GM19240 (cell line): Measurements from ENCODE around the gene BAIAP2L1.

Experiments
- DNase-seq: peaks from one replicate; pipeline ENCODE4 v3.0.0; 2011; ENCODE audit warnings: low spot score; ENCODE audit not compliant: insufficient read length

Gene BAIAP2L1

GRCh38 chr7:98359395-98359794 is 41.5 kb downstream of the BAIAP2L1 start:
- no peak for DNase-seq

- DNase-seq, result no peak
These were observed 42.2 kb downstream of the BAIAP2L1 start for GRCh38 chr7:98358706-98359105.

- DNase-seq, result no peak
These were observed 43.1 kb downstream of the BAIAP2L1 start for GRCh38 chr7:98357751-98358161.

GRCh38 chr7:98355250-98355538 is 45.7 kb downstream of the BAIAP2L1 start:
- DNase-seq, result no peak

- DNase-seq, result no peak
These were observed 46.2 kb downstream of the BAIAP2L1 start for GRCh38 chr7:98354511-98355249.

- no peak for DNase-seq
These were observed 46.8 kb downstream of the BAIAP2L1 start for GRCh38 chr7:98354052-98354451.

- DNase-seq, result no peak
These were observed 48.3 kb downstream of the BAIAP2L1 start for GRCh38 chr7:98352621-98353020.

- DNase-seq, result no peak
These were observed 49.8 kb downstream of the BAIAP2L1 start for GRCh38 chr7:98351136-98351535.

- no peak for DNase-seq
These were observed 52.0 kb downstream of the BAIAP2L1 start for GRCh38 chr7:98348726-98349474.

- DNase-seq, result no peak
These were observed 54.3 kb downstream of the BAIAP2L1 start for GRCh38 chr7:98346515-98347069.

- no peak for DNase-seq
These were observed 59.8 kb downstream of the BAIAP2L1 start for GRCh38 chr7:98341106-98341505.

- no peak for DNase-seq
These were observed 61.8 kb downstream of the BAIAP2L1 start for GRCh38 chr7:98339043-98339442.

- no peak for DNase-seq
These were observed 62.4 kb downstream of the BAIAP2L1 start for GRCh38 chr7:98338441-98338840.

GRCh38 chr7:98335411-98335977 is 65.4 kb downstream of the BAIAP2L1 start:
- no peak for DNase-seq

GRCh38 chr7:98334081-98334480 is 66.8 kb downstream of the BAIAP2L1 start:
- no peak for DNase-seq

GRCh38 chr7:98330926-98331529 is 69.9 kb downstream of the BAIAP2L1 start:
- no peak for DNase-seq

GRCh38 chr7:98329791-98330373 is 71.0 kb downstream of the BAIAP2L1 start:
- DNase-seq, result no peak

GRCh38 chr7:98329100-98329790 is 71.6 kb downstream of the BAIAP2L1 start:
- DNase-seq, result no peak

- no peak for DNase-seq
These were observed 76.1 kb downstream of the BAIAP2L1 start for GRCh38 chr7:98324782-98325181.

GRCh38 chr7:98323597-98324322 is 77.1 kb downstream of the BAIAP2L1 start:
- DNase-seq, result no peak
